Body of pancreas (tissue), 4 donors: Measurements from ENCODE around the gene COTL1.

Experiments
- CTCF ChIP-seq, 7 experiments: fragments of 450-650 bp in 4 of 7; fragments of 200-600 bp in 3 of 7; sonication (generic) in 3 of 7; IDR thresholded peaks; one replicate each; pipeline ENCODE4 v1.5.1; 2016 to 2019; ENCODE audit warnings: antibody characterized with exemption in 7 of 7
- POLR2A ChIP-seq, 3 donors: fragments of 450-650 bp; IDR thresholded peaks; one replicate each; pipeline ENCODE4 v1.6.1; 2016; ENCODE audit warnings: antibody characterized with exemption in 3 of 3, mild to moderate bottlenecking in 2 of 3

GRCh38 chr16:84604477-84605013 lies 13.3 kb downstream of the COTL1 start:
- TF ChIP-seq CTCF (IDR thresholded peaks at IDR 0.05) (no peak), POLR2A (IDR thresholded peaks at IDR 0.05) (no peak)
